K562 (cell line): Measurements from ENCODE around the gene HAUS5. TPM values are rescaled to one million over a fixed set of nuclear protein-coding genes. Genes with fewer than 3 reads are reported as not detected.

ENCODE experiments used
- ARID3B ChIP-seq: fragments of 250-450 bp; sonication (Bioruptor Pico); IDR thresholded peaks from 2 replicates; pipeline ENCODE4 v1.4.0; 2020; ENCODE audit warnings: borderline replicate concordance
- BCLAF1 ChIP-seq, 2 experiments: fragments of 450-650 bp in 1 of 2; IDR thresholded peaks; 2 replicates each; pipeline ENCODE4 v1.6.1; 2011 to 2017; ENCODE audit warnings: low read depth in 2 of 2, antibody characterized with exemption in 1 of 2, borderline replicate concordance in 1 of 2, low read length in 1 of 2, mild to moderate bottlenecking in 1 of 2, mixed read lengths in 1 of 2; ENCODE audit not compliant: control insufficient read depth in 1 of 2
- BCOR ChIP-seq: fragments of 450-650 bp; IDR thresholded peaks from 2 replicates; pipeline ENCODE4 v1.6.1; 2016
- CREB3L1 ChIP-seq: fragments of 450-650 bp; IDR thresholded peaks from 2 replicates; pipeline ENCODE4 v1.6.1; 2014; ENCODE audit warnings: low read depth, mild to moderate bottlenecking, moderate library complexity, borderline replicate concordance
- CTBP1 ChIP-seq: fragments of 450-650 bp; IDR thresholded peaks from 2 replicates; pipeline ENCODE4 v1.6.1; 2016; ENCODE audit warnings: borderline replicate concordance
- DIDO1 ChIP-seq: fragments of 450-650 bp; IDR thresholded peaks from 2 replicates; pipeline ENCODE4 v1.6.1; 2016; ENCODE audit warnings: low read depth, missing biosample characterization, missing genetic modification characterization
- ELF4 ChIP-seq: fragments of 450-650 bp; formaldehyde crosslinking; IDR thresholded peaks from 2 replicates; pipeline ENCODE4 v1.4.0; 2022; ENCODE audit warnings: missing genetic modification characterization
- ELK3 ChIP-seq: fragments of 450-650 bp; formaldehyde crosslinking; IDR thresholded peaks from 2 replicates; pipeline ENCODE4 v1.4.0; 2020; ENCODE audit warnings: mild to moderate bottlenecking
- FOXA1 ChIP-seq: fragments of 450-650 bp; IDR thresholded peaks from 2 replicates; pipeline ENCODE4 v1.6.1; 2016; ENCODE audit warnings: mild to moderate bottlenecking, borderline replicate concordance
- GTF2E2 ChIP-seq: fragments of 200-800 bp; sonication (Bioruptor generic); IDR thresholded peaks from 2 replicates; pipeline ENCODE4 v1.6.1; 2016; ENCODE audit warnings: missing genetic modification characterization, missing compliant biosample characterization
- IFI16 ChIP-seq: fragments of 250-450 bp; sonication (Bioruptor Pico); IDR thresholded peaks from 2 replicates; pipeline ENCODE4 v2.1.2; 2022; ENCODE audit warnings: mild to moderate bottlenecking, inconsistent platforms
- KDM1A ChIP-seq, 2 experiments: fragments of 450-650 bp; IDR thresholded peaks; 2 replicates each; pipeline ENCODE4 v1.6.1; 2016; ENCODE audit warnings: mild to moderate bottlenecking in 2 of 2
- MEIS2 ChIP-seq: fragments of 450-650 bp; IDR thresholded peaks from 2 replicates; pipeline ENCODE4 v1.6.1; 2014; ENCODE audit warnings: mild to moderate bottlenecking; ENCODE audit not compliant: partially characterized antibody
- NEUROD1 ChIP-seq: fragments of 150-350 bp; IDR thresholded peaks from 2 replicates; pipeline ENCODE4 v1.6.1; 2014; ENCODE audit warnings: borderline replicate concordance, low read length, low read depth; ENCODE audit not compliant: partially characterized antibody
- NRF1 ChIP-seq, 2 experiments: fragments of 450-650 bp; IDR thresholded peaks in 1 of 2; conservative IDR thresholded peaks in 1 of 2; 2 replicates each; pipeline ENCODE4 v1.6.1; 2014; ENCODE audit warnings: mild to moderate bottlenecking in 2 of 2
- PTTG1 ChIP-seq: fragments of 450-650 bp; IDR thresholded peaks from 2 replicates; pipeline ENCODE4 v1.6.1; 2016; ENCODE audit warnings: low read depth, mild to moderate bottlenecking, missing genetic modification characterization, missing compliant biosample characterization
- TAF9B ChIP-seq: fragments of 450-650 bp; IDR thresholded peaks from 2 replicates; pipeline ENCODE4 v1.6.1; 2018; ENCODE audit warnings: mild to moderate bottlenecking; ENCODE audit not compliant: partially characterized antibody
- TCF7 ChIP-seq: sonication (generic); IDR thresholded peaks from 2 replicates; pipeline ENCODE4 v1.6.1; 2016; ENCODE audit warnings: antibody characterized with exemption, borderline replicate concordance
- TRIM24 ChIP-seq, 2 experiments: fragments of 450-650 bp; IDR thresholded peaks; 2 replicates each; pipeline ENCODE4 v1.6.1; 2016
- ZBED1 ChIP-seq: IDR thresholded peaks from 2 replicates; pipeline ENCODE4 v1.6.1; 2014
- ZNF239 ChIP-seq: fragments of 250-450 bp; sonication (Bioruptor Pico); IDR thresholded peaks from 2 replicates; pipeline ENCODE4 v1.4.0; 2020; ENCODE audit warnings: mild to moderate bottlenecking
- ZNF444 ChIP-seq: fragments of 250-450 bp; sonication (Bioruptor Pico); IDR thresholded peaks from 2 replicates; pipeline ENCODE4 v1.4.0; 2020; ENCODE audit warnings: mild to moderate bottlenecking, moderate library complexity
- ZNF707 ChIP-seq: fragments of 250-450 bp; sonication (Bioruptor Pico); conservative IDR thresholded peaks from 2 replicates; pipeline ENCODE4 v1.8.0; 2022; ENCODE audit warnings: inconsistent platforms, mild to moderate bottlenecking, moderate library complexity
- ZNF717 ChIP-seq: fragments of 250-450 bp; sonication (Bioruptor Pico); IDR thresholded peaks from 2 replicates; pipeline ENCODE4 v1.5.0; 2021
- ZNF75A ChIP-seq: fragments of 450-650 bp; formaldehyde crosslinking; IDR thresholded peaks from 2 replicates; pipeline ENCODE4 v1.4.0; 2020; ENCODE audit warnings: mild to moderate bottlenecking
- polyA plus RNA-seq, 8 experiments: library from polyadenylated mRNA; depleted of rRNA in 4 of 8; stranded (reverse) in 5 of 8; unstranded in 3 of 8; fragments of >200 nt; fragmentation: Nextera tagmentation in 2 of 8; fragmentation: Illumina TruSeq in 1 of 8; extraction: Ambion mirVana in 2 of 8; extraction: Trizol in 1 of 8; gene quantifications; 2 replicates each; pipeline versions ENCODE4 v1.2.1 to v1.2.3, GENCODE V29; 2011 to 2014; ENCODE audit warnings: inconsistent platforms in 1 of 8, missing spikeins in 1 of 8
- total RNA-seq, 7 experiments: library from RNA; depleted of rRNA in 6 of 7; stranded (reverse); fragments of >200 nt in 6 of 7; fragmentation: Illumina TruSeq in 2 of 7; extraction: Trizol in 2 of 7; gene quantifications; 2 replicates each; pipeline versions ENCODE4 v1.2.1 to v1.2.3, GENCODE V29; 2011 to 2021; ENCODE audit warnings: low replicate concordance in 1 of 7

HAUS5 gene
- total and polyA plus RNA-seq, 9 of the 15 experiments (the other 6 are each of a cell fraction or from before 2014, with no cell fraction given) = 3.5 to 41.3 (median 14.2) TPM

- no peak for TF ChIP-seq NEUROD1
- TF ChIP-seq BCLAF1 (IDR thresholded peaks at IDR 0.05; ENCODE audit: borderline replicate concordance in 1 of 2, control insufficient read depth in 1 of 2, low read depth in 2 of 2, low read length in 1 of 2) = no peak
- no peak for TF ChIP-seq CTBP1
- no peak for TF ChIP-seq PTTG1 (tag)
- no peak for TF ChIP-seq IFI16
- no peak for TF ChIP-seq ZNF239 (CRISPR knock-in tag)
- no peak for TF ChIP-seq TRIM24 (IDR thresholded peaks at IDR 0.05)
- no peak for TF ChIP-seq ZNF444 (CRISPR knock-in tag)
- no peak for TF ChIP-seq TCF7
- no peak for TF ChIP-seq NRF1 (conservative IDR thresholded peaks at IDR 0.05 in 1 of 2, IDR thresholded peaks at IDR 0.05 in 1 of 2)
- TF ChIP-seq MEIS2 = no peak
- TF ChIP-seq CREB3L1 = no peak
- no peak for TF ChIP-seq ZBED1
- peak; percentile 83 for TF ChIP-seq BCOR
- TF ChIP-seq ZNF707 (CRISPR knock-in tag) = no peak
- TF ChIP-seq KDM1A (IDR thresholded peaks at IDR 0.05) = peak; percentile 35 to 73; a peak in 2 of 4 replicates
- no peak for TF ChIP-seq ELF4 (CRISPR knock-in tag)
- no peak for TF ChIP-seq DIDO1
- no peak for TF ChIP-seq ELK3 (CRISPR knock-in tag)
- no peak for TF ChIP-seq TAF9B
- no peak for TF ChIP-seq ZNF75A (CRISPR knock-in tag)
- TF ChIP-seq ARID3B (CRISPR knock-in tag) = no peak
- TF ChIP-seq ZNF717 (CRISPR knock-in tag) = no peak
- TF ChIP-seq GTF2E2 (tag) = no peak
- no peak for TF ChIP-seq FOXA1
These were observed 57.0 kb downstream of the HAUS5 start (continued) for GRCh38 chr19:35669566-35669965.
